Measurements from ENCODE around the gene KLK4. TPM values are rescaled to one million over a fixed set of nuclear protein-coding genes. Genes with fewer than 3 reads are reported as not detected.
A peak's percentile ranks its signal among the peaks of the same experiment; 100 is the strongest.

KLK4 gene
- total RNA-seq, 1 donor from 2014 or later: not detected

DNA sequence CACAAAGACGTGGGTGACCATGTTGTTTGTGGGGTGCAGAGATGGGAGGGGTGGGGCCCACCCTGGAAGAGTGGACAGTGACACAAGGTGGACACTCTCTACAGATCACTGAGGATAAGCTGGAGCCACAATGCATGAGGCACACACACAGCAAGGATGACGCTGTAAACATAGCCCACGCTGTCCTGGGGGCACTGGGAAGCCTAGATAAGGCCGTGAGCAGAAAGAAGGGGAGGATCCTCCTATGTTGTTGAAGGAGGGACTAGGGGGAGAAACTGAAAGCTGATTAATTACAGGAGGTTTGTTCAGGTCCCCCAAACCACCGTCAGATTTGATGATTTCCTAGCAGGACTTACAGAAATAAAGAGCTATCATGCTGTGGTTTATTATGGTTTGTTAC lies 32.3 kb downstream of the KLK4 start:
- no peak for DNase-seq

DNA sequence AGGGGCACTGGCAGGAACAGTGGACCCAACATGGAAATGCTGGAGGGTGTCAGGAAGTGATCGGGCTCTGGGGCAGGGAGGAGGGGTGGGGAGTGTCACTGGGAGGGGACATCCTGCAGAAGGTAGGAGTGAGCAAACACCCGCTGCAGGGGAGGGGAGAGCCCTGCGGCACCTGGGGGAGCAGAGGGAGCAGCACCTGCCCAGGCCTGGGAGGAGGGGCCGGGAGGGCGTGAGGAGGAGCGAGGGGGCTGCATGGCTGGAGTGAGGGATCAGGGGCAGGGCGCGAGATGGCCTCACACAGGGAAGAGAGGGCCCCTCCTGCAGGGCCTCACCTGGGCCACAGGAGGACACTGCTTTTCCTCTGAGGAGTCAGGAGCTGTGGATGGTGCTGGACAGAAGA lies 33.9 kb downstream of the KLK4 start:
- DNase-seq: no peak

DNA sequence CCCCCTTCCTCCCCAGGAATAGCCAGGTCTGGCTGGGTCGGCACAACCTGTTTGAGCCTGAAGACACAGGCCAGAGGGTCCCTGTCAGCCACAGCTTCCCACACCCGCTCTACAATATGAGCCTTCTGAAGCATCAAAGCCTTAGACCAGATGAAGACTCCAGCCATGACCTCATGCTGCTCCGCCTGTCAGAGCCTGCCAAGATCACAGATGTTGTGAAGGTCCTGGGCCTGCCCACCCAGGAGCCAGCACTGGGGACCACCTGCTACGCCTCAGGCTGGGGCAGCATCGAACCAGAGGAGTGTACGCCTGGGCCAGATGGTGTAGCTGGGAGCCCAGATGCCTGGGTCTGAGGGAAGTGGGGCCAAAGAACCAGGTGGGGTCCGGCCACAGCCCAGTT lies 34.7 kb downstream of the KLK4 start:
- DNase-seq: no peak

DNA sequence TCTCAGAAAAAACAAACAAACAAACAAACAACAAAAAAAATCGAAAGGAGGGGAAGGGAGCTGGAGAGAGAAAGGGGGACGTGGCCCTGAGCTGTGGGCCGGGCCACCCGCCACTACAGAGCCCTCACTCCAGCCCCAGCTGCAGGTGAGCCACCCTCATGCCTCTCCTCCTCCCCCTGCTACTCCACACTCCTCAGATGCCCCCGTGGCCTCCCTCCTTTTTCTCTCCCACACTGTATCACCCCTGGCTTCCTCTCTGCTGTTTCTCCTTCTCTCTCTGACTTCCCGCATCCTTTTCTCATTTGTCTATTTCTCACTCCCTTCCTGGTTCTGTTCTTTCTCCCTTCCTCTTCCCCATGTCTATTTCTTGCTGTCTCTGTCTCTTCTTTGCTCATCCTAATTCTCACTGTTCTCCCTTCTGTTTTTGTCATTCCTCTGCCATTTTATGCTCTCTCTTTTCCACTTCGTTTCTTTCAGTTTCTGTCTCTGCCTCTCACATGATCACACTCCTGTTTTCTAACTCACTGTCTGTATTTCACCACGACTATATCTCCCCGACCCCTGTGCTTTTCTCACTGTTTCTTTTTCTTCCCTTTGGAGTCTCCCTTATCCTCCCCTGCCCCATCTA lies 35.3 kb downstream of the KLK4 start:
- DNase-seq: no peak

DNA sequence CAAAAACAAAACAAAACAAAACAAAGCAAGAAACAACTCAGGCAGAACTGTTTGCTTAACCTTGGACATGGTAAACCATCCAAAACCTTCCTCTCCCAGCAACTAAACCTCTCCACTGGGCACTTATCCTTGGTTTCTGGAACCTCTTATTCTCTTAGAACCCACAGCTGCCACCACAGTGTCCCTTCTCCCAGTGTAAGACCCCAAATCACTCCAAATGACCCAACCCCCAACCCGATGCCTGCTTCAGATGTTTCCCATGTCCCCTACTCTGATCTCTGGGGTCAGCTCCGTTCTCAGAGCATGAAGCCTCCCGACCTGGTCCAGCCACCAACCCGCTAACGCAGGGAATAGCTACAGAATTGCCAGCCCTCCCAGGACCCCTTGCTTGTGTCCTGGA lies 37.0 kb downstream of the KLK4 start:
- DNase-seq: no peak

DNA sequence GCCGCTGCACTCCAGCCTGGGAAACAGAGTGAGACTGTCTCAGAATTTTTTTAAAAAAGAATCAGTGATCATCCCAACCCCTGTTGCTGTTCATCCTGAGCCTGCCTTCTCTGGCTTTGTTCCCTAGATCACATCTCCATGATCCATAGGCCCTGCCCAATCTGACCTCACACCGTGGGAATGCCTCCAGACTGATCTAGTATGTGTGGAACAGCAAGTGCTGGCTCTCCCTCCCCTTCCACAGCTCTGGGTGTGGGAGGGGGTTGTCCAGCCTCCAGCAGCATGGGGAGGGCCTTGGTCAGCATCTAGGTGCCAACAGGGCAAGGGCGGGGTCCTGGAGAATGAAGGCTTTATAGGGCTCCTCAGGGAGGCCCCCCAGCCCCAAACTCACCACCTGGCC lies 38.1 kb downstream of the KLK4 start, which contains the start of gene KLK2:
Gene KLK2, plus strand, starts transcription at position 384 of the 400 bp plus-strand sequence. CDS start 35 bp downstream, outside the sequence.
- no peak for DNase-seq

DNA sequence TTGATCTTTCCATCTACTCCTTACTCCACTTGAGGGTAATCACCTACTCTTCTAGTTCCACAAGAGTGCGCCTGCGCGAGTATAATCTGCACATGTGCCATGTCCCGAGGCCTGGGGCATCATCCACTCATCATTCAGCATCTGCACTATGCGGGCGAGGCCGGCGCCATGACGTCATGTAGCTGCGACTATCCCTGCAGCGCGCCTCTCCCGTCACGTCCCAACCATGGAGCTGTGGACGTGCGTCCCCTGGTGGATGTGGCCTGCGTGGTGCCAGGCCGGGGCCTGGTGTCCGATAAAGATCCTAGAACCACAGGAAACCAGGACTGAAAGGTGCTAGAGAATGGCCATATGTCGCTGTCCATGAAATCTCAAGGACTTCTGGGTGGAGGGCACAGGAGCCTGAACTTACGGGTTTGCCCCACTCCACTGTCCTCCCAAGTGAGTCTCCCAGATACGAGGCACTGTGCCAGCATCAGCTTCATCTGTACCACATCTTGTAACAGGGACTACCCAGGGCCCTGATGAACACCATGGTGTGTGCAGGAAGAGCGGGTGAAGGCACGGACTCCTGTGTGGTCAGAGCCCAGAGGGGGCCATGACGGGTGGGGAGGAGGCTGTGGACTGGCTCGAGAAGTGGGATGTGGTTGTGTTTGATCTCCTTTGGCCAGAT lies 40.6 kb downstream of the KLK4 start:
- peak; percentile 38 for DNase-seq

DNA sequence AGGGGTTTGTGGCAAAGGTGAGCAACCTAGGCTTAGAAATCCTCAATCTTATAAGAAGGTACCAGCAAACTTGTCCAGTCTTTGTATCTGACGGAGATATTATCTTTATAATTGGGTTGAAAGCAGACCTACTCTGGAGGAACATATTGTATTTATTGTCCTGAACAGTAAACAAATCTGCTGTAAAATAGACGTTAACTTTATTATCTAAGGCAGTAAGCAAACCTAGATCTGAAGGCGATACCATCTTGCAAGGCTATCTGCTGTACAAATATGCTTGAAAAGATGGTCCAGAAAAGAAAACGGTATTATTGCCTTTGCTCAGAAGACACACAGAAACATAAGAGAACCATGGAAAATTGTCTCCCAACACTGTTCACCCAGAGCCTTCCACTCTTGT lies 41.7 kb downstream of the KLK4 start:
- no peak for DNase-seq

DNA sequence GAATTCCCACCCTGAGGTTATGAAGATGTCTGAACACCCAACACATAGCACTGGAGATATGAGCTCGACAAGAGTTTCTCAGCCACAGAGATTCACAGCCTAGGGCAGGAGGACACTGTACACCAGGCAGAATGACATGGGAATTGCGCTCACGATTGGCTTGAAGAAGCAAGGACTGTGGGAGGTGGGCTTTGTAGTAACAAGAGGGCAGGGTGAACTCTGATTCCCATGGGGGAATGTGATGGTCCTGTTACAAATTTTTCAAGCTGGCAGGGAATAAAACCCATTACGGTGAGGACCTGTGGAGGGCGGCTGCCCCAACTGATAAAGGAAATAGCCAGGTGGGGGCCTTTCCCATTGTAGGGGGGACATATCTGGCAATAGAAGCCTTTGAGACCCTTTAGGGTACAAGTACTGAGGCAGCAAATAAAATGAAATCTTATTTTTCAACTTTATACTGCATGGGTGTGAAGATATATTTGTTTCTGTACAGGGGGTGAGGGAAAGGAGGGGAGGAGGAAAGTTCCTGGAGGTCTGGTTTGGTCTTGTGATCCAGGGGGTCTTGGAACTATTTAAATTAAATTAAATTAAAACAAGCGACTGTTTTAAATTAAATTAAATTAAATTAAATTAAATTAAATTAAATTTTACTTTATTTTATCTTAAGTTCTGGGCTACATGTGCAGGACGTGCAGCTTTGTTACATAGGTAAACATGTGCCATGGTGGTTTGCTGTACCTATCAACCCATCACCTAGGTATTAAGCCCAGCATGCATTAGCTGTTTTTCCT lies 49.5 kb downstream of the KLK4 start:
- no peak for DNase-seq

DNA sequence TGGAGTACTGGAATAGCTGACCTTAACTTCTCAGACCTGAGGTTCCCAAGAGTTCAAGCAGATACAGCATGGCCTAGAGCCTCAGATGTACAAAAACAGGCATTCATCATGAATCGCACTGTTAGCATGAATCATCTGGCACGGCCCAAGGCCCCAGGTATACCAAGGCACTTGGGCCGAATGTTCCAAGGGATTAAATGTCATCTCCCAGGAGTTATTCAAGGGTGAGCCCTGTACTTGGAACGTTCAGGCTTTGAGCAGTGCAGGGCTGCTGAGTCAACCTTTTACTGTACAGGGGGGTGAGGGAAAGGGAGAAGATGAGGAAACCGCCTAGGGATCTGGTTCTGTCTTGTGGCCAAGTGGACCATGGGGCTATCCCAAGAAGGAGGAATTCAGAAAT lies 50.2 kb downstream of the KLK4 start:
- no peak for DNase-seq

DNA sequence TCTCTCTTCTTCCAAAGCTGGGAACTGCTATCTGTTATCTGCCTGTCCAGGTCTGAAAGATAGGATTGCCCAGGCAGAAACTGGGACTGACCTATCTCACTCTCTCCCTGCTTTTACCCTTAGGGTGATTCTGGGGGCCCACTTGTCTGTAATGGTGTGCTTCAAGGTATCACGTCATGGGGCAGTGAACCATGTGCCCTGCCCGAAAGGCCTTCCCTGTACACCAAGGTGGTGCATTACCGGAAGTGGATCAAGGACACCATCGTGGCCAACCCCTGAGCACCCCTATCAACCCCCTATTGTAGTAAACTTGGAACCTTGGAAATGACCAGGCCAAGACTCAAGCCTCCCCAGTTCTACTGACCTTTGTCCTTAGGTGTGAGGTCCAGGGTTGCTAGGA lies 51.3 kb downstream of the KLK4 start:
- no peak for DNase-seq

DNA sequence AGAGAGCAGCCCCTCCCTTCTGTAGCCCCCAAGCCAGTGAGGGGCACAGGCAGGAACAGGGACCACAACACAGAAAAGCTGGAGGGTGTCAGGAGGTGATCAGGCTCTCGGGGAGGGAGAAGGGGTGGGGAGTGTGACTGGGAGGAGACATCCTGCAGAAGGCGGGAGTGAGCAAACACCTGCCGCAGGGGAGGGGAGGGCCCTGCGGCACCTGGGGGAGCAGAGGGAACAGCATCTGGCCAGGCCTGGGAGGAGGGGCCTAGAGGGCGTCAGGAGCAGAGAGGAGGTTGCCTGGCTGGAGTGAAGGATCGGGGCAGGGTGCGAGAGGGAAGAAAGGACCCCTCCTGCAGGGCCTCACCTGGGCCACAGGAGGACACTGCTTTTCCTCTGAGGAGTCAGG lies 52.3 kb downstream of the KLK4 start:
- no peak for DNase-seq

DNA sequence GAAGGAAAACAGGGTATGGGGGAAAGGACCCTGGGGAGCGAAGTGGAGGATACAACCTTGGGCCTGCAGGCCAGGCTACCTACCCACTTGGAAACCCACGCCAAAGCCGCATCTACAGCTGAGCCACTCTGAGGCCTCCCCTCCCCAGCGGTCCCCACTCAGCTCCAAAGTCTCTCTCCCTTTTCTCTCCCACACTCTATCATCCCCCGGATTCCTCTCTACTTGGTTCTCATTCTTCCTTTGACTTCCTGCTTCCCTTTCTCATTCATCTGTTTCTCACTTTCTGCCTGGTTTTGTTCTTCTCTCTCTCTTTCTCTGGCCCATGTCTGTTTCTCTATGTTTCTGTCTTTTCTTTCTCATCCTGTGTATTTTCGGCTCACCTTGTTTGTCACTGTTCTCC lies 53.8 kb downstream of the KLK4 start:
- no peak for DNase-seq

Other genes with a start within 250 kb of the KLK4 start
- 0.09 and 0.17 TPM in 2 replicates for gene SHANK1, start 191.6 kb downstream of the KLK4 start, total RNA-seq
- 0.17 and 0.84 TPM in 2 replicates for gene CLEC11A, start 188.0 kb downstream of the KLK4 start, total RNA-seq
- not detected in 2 replicates for gene GPR32, start 140.9 kb downstream of the KLK4 start, total RNA-seq
- gene ACP4, start 121.0 kb downstream of the KLK4 start, total RNA-seq: not detected in 2 replicates
- not detected in 2 replicates for gene KLK1, start 87.6 kb downstream of the KLK4 start, total RNA-seq
- not detected in 2 replicates for gene KLK15, start 77.8 kb downstream of the KLK4 start, total RNA-seq
- gene KLK3, start 56.5 kb downstream of the KLK4 start, total RNA-seq: not detected in 2 replicates
- gene KLK2, start 38.0 kb downstream of the KLK4 start, total RNA-seq: 0.14 TPM in 1 of 2 replicates, not detected in the other
- gene KLK5, start 41.6 kb upstream of the KLK4 start, total RNA-seq: not detected in 2 replicates
- not detected in 2 replicates for gene KLK6, start 58.2 kb upstream of the KLK4 start, total RNA-seq
- gene KLK7, start 72.5 kb upstream of the KLK4 start, total RNA-seq: under 0.01 TPM in 1 of 2 replicates, not detected in the other
- not detected in 2 replicates for gene KLK8, start 90.2 kb upstream of the KLK4 start, total RNA-seq
- 0.09 and 1.0 TPM in 2 replicates for gene KLK10, start 108.3 kb upstream of the KLK4 start, total RNA-seq
- gene KLK11, start 115.2 kb upstream of the KLK4 start, total RNA-seq: not detected in 2 replicates
- gene KLK12, start 123.6 kb upstream of the KLK4 start, total RNA-seq: not detected in 2 replicates
- gene KLK13, start 153.7 kb upstream of the KLK4 start, total RNA-seq: not detected in 2 replicates
- not detected in 2 replicates for gene KLK14, start 171.5 kb upstream of the KLK4 start, total RNA-seq
- 10.0 and 15.8 TPM in 2 replicates for gene CTU1, start 197.0 kb upstream of the KLK4 start, total RNA-seq
- gene SIGLEC9, start 213.5 kb upstream of the KLK4 start, total RNA-seq: 0.19 TPM in 1 of 2 replicates, not detected in the other
- not detected in 2 replicates for gene SIGLEC7, start 230.9 kb upstream of the KLK4 start, total RNA-seq